ENCODE data around the gene S100A8.

Gene S100A8

GRCh38 chr1:153389973-153390879 is 647 bp downstream of the S100A8 start:
- H3K27me3 ChIP-seq (replicated peaks; ENCODE audit: control insufficient read depth, insufficient read depth, low read length), result peaks cover 1% of the 10 kb centered on the region; the same call in 1 of the 2 replicates
- TF ChIP-seq CTCF (IDR thresholded peaks at IDR 0.05; ENCODE audit: insufficient read depth, low read length, poor library complexity, severe bottlenecking), result no peak
- H3K4me3 ChIP-seq (replicated peaks; ENCODE audit: low read depth, low read length), result no peak overlapping the region
- H3K36me3 ChIP-seq (ENCODE audit: control insufficient read depth, insufficient read depth, low read length), result no peaks in the 10 kb centered on the region
- no peak for DNase-seq (ENCODE audit: extremely low read depth, insufficient read length)

DNA sequence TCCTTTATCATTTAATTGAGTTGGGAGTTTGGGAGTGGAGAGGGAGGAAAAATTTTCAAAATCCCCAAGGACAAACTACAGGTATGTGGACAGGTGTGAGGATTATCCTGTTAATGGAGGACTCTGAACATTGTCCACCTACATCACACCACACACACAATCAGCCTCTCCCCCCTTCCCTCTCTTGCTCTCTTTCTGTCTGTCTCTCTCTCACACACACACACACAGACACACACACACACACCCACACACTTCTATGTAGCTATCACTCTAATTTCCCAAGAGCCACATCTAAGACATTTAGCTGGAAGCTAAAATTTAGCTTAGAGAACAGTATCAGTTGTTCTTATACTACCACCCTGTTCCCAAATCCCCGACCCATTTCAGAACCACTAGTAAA is 1.5 kb downstream of the S100A8 start:
- H3K36me3 ChIP-seq (ENCODE audit: control insufficient read depth, insufficient read depth, low read length), result no peaks in the 10 kb centered on the region
- no peak for TF ChIP-seq CTCF (IDR thresholded peaks at IDR 0.05; ENCODE audit: insufficient read depth, low read length, poor library complexity, severe bottlenecking)
- H3K4me3 ChIP-seq (replicated peaks; ENCODE audit: low read depth, low read length), result no peak overlapping the region
- no peak for DNase-seq (ENCODE audit: extremely low read depth, insufficient read length)
- peaks cover 1% of the 10 kb centered on the region; the same call in 1 of the 2 replicates for H3K27me3 ChIP-seq (replicated peaks; ENCODE audit: control insufficient read depth, insufficient read depth, low read length)

GRCh38 chr1:153387785-153388184 is 3.1 kb downstream of the S100A8 start:
- Histone ChIP-seq H3K27me3 (replicated peaks; ENCODE audit: control insufficient read depth, insufficient read depth, low read length) (peaks cover 1% of the 10 kb centered on the region; the same call in 1 of the 2 replicates), H3K4me3 (replicated peaks; ENCODE audit: low read depth, low read length) (no peak overlapping the region), H3K36me3 (ENCODE audit: control insufficient read depth, insufficient read depth, low read length) (no peaks in the 10 kb centered on the region)
- no peak for DNase-seq (ENCODE audit: extremely low read depth, insufficient read length)
- TF ChIP-seq CTCF (IDR thresholded peaks at IDR 0.05; ENCODE audit: insufficient read depth, low read length, poor library complexity, severe bottlenecking), result no peak

DNA sequence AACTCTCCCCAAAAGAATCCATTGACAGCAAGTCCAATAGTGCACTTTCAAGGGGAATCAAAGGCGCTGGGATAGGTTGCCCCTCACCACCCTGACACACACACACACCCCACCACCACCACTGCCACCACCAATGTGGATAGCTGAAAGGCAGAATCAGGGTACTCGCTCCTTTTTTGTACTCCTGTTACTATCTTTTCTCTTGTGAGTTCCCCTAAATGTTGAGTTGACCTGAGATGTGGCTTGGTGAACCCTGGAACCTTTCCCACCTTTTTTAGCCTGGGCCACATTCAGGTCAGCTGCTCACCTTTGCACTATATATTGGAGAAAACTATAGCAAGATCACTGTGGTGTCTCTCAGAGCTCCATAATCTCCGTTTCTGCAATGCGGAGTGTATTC is 3.9 kb downstream of the S100A8 start:
- Histone ChIP-seq H3K4me3 (replicated peaks; ENCODE audit: low read depth, low read length) (no peak overlapping the region), H3K27me3 (replicated peaks; ENCODE audit: control insufficient read depth, insufficient read depth, low read length) (peaks cover 1% of the 10 kb centered on the region; the same call in 1 of the 2 replicates), H3K36me3 (ENCODE audit: control insufficient read depth, insufficient read depth, low read length) (no peaks in the 10 kb centered on the region)
- no peak for DNase-seq (ENCODE audit: extremely low read depth, insufficient read length)
- no peak for TF ChIP-seq CTCF (IDR thresholded peaks at IDR 0.05; ENCODE audit: insufficient read depth, low read length, poor library complexity, severe bottlenecking)

GRCh38 chr1:153386500-153386901 is 4.4 kb downstream of the S100A8 start:
- no peak for DNase-seq (ENCODE audit: extremely low read depth, insufficient read length)
- no peak overlapping the region for H3K4me3 ChIP-seq (replicated peaks; ENCODE audit: low read depth, low read length)

More at GRCh38 chr1:153386500-153386901, 4.4 kb downstream of the S100A8 start:
- no peaks in the 10 kb centered on the region for H3K36me3 ChIP-seq (ENCODE audit: control insufficient read depth, insufficient read depth, low read length)
- peaks cover 1% of the 10 kb centered on the region; the same call in 1 of the 2 replicates for H3K27me3 ChIP-seq (replicated peaks; ENCODE audit: control insufficient read depth, insufficient read depth, low read length)
- TF ChIP-seq CTCF (IDR thresholded peaks at IDR 0.05; ENCODE audit: insufficient read depth, low read length, poor library complexity, severe bottlenecking), result no peak

Measured in GM06990 (cell line).